Gastroesophageal sphincter (tissue), 4 donors: ENCODE measurements around the gene FYB2. TPM values are rescaled to one million over a fixed set of nuclear protein-coding genes. Genes with fewer than 3 reads are reported as not detected.

Experiments used
- ATAC-seq: fragments of 150-250 bp; one replicate; pipeline ENCODE4 v1.9.1; 2016; ENCODE audit warnings: mild to moderate bottlenecking, moderate library complexity
- H3K27ac ChIP-seq, 4 donors: fragments of 200-600 bp; sonication (generic) in 3 of 4; 1 replicate in 3 of 4; 2 replicates in 1 of 4; pipeline ENCODE4 v1.5.1; 2016 to 2019
- H3K27me3 ChIP-seq: fragments of 200-600 bp; sonication (generic); one replicate; pipeline ENCODE4 v1.5.1; 2019
- H3K36me3 ChIP-seq, 2 donors: fragments of 200-600 bp; sonication (generic); one replicate each; pipeline ENCODE4 v1.5.1; 2019; ENCODE audit warnings: control low read depth in 1 of 2
- H3K4me1 ChIP-seq, 3 donors: fragments of 200-600 bp; sonication (generic); 1 replicate in 2 of 3; 2 replicates in 1 of 3; pipeline ENCODE4 v1.5.1; 2016 to 2019; ENCODE audit warnings: control low read depth in 2 of 3
- H3K4me3 ChIP-seq, 2 donors: fragments of 200-600 bp; sonication (generic); one replicate each; pipeline ENCODE4 v1.5.1; 2019; ENCODE audit warnings: mild to moderate bottlenecking in 1 of 2, moderate library complexity in 1 of 2
- H3K9me3 ChIP-seq, 3 donors: fragments of 200-600 bp; sonication (generic); one replicate each; pipeline ENCODE4 v1.5.1; 2017 to 2019; ENCODE audit warnings: control low read depth in 2 of 3
- EP300 ChIP-seq: sonication (generic); formaldehyde crosslinking; IDR thresholded peaks from one replicate; pipeline ENCODE4 v1.6.1; 2017; ENCODE audit warnings: antibody characterized with exemption, mild to moderate bottlenecking
- POLR2A ChIP-seq, 2 donors: fragments of 450-650 bp; IDR thresholded peaks; one replicate each; pipeline ENCODE4 v1.6.1; 2017; ENCODE audit warnings: antibody characterized with exemption in 2 of 2, mild to moderate bottlenecking in 2 of 2, moderate library complexity in 1 of 2
- POLR2AphosphoS5 ChIP-seq: sonication (generic); formaldehyde crosslinking; IDR thresholded peaks from one replicate; pipeline ENCODE4 v1.6.1; 2017; ENCODE audit warnings: antibody characterized with exemption
- WGBS, 2 donors: methylation state at CpG; one replicate each; pipeline ENCODE4 v1.1.5; 2018; ENCODE audit warnings: low coverage in 1 of 2; 5-methylcytosine and 5-hydroxymethylcytosine counted together
- total RNA-seq, 4 donors: library from RNA; depleted of rRNA; stranded (reverse); fragments of >200 nt; gene quantifications; one replicate each; pipeline ENCODE4 v1.1.0, GENCODE V29; 2016
- TF ChIP-seq, protein P1 (sequence below), 4 experiments: fragments of 200-600 bp in 2 of 4; fragments of 450-650 bp in 2 of 4; sonication (generic) in 1 of 4; IDR thresholded peaks; one replicate each; pipeline ENCODE4 v1.5.1; 2017 to 2019; ENCODE audit warnings: antibody characterized with exemption in 4 of 4, mild to moderate bottlenecking in 2 of 4, moderate library complexity in 2 of 4

FYB2 gene
- total RNA-seq, 4 donors from 2014 or later = 0.64 TPM; not detected in 3

DNA sequence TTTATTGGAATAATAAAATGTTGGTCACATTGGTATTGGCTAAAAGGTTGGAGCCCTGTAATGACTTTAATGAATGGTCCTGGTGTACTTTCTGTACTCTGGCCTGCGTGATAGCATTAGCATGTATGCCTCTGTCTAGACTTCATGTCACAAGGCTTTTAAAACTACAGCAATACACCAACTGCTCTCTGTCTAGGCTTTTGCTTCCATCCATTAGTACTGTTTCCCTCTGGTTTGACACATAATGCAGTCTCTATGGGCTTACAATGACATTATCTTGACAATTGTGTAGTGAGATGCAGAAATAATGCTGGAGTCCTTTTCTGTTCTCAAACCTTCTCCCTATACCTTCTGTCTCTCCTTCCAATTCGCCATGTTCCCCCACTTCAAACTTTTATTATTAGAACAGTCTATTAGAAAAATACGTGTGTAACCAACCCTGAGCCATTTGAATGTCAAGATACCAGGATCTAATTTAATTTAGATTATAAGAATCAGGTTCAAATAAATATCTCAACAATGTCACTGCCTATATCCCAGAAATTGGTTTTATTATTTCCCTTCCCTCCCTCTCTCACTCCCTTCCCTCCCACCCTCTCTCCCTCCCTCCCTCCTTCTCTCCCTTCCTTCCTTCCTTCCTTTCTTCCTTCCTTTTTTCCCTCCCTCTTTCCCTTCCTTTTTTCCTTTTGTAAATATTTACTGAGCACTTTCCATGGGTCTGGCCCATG is 44.2 kb upstream of the FYB2 start:
- H3K36me3 ChIP-seq = no peaks in the 10 kb centered on the region
- no peaks in the 10 kb centered on the region for H3K9me3 ChIP-seq
- no peak overlapping the region for H3K4me3 ChIP-seq
- H3K4me1 ChIP-seq = no peaks in the 10 kb centered on the region
- WGBS, 2 donors = 72 to 75% methylated on average over 3 of the region's 3 CpGs
- TF ChIP-seq EP300 (no peak), POLR2AphosphoS5 (no peak), POLR2A (IDR thresholded peaks at IDR 0.05) (no peak)
- TF ChIP-seq, protein P1, sequence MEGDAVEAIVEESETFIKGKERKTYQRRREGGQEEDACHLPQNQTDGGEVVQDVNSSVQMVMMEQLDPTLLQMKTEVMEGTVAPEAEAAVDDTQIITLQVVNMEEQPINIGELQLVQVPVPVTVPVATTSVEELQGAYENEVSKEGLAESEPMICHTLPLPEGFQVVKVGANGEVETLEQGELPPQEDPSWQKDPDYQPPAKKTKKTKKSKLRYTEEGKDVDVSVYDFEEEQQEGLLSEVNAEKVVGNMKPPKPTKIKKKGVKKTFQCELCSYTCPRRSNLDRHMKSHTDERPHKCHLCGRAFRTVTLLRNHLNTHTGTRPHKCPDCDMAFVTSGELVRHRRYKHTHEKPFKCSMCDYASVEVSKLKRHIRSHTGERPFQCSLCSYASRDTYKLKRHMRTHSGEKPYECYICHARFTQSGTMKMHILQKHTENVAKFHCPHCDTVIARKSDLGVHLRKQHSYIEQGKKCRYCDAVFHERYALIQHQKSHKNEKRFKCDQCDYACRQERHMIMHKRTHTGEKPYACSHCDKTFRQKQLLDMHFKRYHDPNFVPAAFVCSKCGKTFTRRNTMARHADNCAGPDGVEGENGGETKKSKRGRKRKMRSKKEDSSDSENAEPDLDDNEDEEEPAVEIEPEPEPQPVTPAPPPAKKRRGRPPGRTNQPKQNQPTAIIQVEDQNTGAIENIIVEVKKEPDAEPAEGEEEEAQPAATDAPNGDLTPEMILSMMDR (IDR thresholded peaks at IDR 0.05) = no peak
- no peak overlapping the region for H3K27ac ChIP-seq
- no peak for ATAC-seq
- H3K27me3 ChIP-seq = peaks cover 6% of the 10 kb centered on the region

DNA sequence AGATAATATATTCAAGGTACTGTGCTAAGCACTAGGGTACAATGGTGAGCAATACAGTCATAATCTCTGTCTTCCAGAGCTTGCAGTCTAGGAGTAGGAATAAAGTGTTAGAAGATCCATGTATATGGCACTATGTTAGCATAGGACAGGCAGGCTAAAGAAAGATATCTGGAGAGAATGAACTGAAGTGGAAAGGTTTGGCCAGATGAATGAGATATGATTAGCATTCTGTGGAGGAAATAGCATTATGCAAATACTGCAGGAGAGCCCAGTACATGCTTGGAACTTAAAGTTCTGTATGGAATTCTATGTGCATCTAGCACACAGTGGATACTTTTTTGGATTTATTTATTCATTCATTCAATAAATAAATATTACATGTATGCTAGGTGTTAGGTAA is 40.1 kb upstream of the FYB2 start:
- no peak overlapping the region for H3K27ac ChIP-seq
- no peak for TF ChIP-seq EP300
- TF ChIP-seq POLR2AphosphoS5 = no peak
- TF ChIP-seq, protein P1 (IDR thresholded peaks at IDR 0.05) = no peak
- no peak for TF ChIP-seq POLR2A (IDR thresholded peaks at IDR 0.05)
- ATAC-seq = no peak
- no peaks in the 10 kb centered on the region for H3K9me3 ChIP-seq
- no peaks in the 10 kb centered on the region for H3K27me3 ChIP-seq
- no peak overlapping the region for H3K4me3 ChIP-seq
- no peaks in the 10 kb centered on the region for H3K4me1 ChIP-seq
- no peaks in the 10 kb centered on the region for H3K36me3 ChIP-seq

DNA sequence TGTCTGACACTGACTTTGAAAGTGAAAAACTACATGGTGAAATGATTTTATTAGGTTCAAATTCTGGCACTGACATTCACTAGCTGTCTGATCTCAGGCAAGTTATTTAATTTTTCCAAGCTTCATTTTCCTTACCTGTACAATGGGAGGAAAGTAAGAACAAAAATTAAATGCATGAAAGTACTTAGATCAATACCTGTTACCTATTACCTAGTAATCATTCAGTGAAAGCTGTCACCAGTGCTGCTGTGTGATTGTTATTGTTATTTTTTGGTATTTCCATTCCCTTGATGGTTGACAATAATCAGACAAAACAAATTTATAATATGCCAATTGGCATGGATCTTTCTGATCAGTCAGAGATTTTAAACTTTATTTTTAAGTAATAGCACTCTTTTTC is 37.0 kb upstream of the FYB2 start:
- no peaks in the 10 kb centered on the region for H3K36me3 ChIP-seq
- no peak for ATAC-seq
- TF ChIP-seq EP300 = no peak
- no peak for TF ChIP-seq POLR2AphosphoS5
- no peak for TF ChIP-seq POLR2A (IDR thresholded peaks at IDR 0.05)
- TF ChIP-seq, protein P1 (IDR thresholded peaks at IDR 0.05) = no peak
- no peaks in the 10 kb centered on the region for H3K9me3 ChIP-seq
- H3K4me1 ChIP-seq = no peaks in the 10 kb centered on the region
- H3K27ac ChIP-seq = no peak overlapping the region
- no peak overlapping the region for H3K4me3 ChIP-seq
- H3K27me3 ChIP-seq = no peaks in the 10 kb centered on the region

DNA sequence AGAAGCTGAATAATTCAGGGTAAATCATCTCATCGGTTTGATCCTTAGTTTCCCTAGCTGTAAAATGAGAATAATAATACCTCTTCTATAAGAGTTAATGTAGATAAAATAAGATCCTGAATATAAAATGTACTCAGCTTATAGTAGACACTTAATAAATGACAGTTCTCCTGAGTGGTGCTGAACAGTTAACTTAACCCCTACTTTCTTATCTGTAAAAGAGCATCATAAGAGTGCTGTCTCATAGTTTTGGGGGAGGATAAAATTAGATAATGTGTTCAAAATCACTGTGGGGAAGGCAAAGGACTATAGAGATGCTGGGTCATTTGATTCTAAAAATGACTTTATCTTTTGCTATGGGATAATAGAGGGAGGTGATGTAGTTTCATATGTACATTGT is 36.0 kb upstream of the FYB2 start:
- TF ChIP-seq POLR2AphosphoS5 = no peak
- no peak for TF ChIP-seq POLR2A (IDR thresholded peaks at IDR 0.05)
- TF ChIP-seq EP300 = no peak
- TF ChIP-seq, protein P1 (IDR thresholded peaks at IDR 0.05) = no peak
- 78 to 100% methylated on average over 1 of the region's 1 CpG for WGBS, 2 donors
- no peak overlapping the region for H3K4me3 ChIP-seq
- no peaks in the 10 kb centered on the region for H3K36me3 ChIP-seq
- H3K4me1 ChIP-seq = no peaks in the 10 kb centered on the region
- no peak for ATAC-seq
- no peaks in the 10 kb centered on the region for H3K27me3 ChIP-seq
- no peak overlapping the region for H3K27ac ChIP-seq
- H3K9me3 ChIP-seq = no peaks in the 10 kb centered on the region

DNA sequence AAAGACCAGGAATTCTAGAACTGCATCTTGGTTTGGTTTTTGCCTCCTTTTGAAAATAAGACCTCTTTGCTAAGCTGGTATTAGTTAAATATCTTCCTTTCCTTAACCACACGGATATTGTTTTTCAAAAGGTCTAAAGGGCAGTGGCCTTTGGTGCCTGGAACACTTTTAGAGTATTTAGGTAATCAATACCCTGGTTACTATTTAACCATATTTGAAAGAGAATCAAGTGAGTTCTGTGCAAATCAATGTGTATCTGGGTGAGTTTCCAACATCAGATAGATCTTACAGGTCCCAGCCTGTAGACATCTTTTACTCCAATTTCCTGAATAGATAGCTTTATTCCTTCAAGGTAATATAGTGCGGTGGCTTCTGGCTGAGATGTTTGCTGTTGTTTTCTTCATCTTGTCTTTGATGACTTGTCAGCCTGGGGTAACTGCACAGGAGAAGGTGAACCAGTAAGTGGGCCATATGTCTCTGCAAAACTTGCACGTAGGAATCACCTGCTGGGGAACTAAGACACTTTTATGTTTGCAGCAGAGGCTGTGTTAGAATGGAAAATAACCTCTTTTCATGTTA is 35.4 kb upstream of the FYB2 start, which contains the start of gene C8A:
TSS of gene C8A (plus strand) at position 277 of the 579 bp plus-strand sequence. CDS start at position 382, 105 bp downstream.
- no peaks in the 10 kb centered on the region for H3K4me1 ChIP-seq
- no peaks in the 10 kb centered on the region for H3K9me3 ChIP-seq
- H3K27me3 ChIP-seq = no peaks in the 10 kb centered on the region
- no peak for ATAC-seq
- H3K27ac ChIP-seq = no peak within 1 kb of the TSS
- WGBS, 2 donors = 52 to 88% methylated on average over 2 to 3 of the region's 3 CpGs
- no peak within 1 kb of the TSS for H3K4me3 ChIP-seq
- no peaks in the 10 kb centered on the region for H3K36me3 ChIP-seq
- TF ChIP-seq POLR2AphosphoS5 = no peak
- no peak for TF ChIP-seq POLR2A (IDR thresholded peaks at IDR 0.05)
- no peak for TF ChIP-seq EP300
- TF ChIP-seq, protein P1 (IDR thresholded peaks at IDR 0.05) = no peak
